K562 (cell line): ENCODE results near the gene MMP12. TPM values are rescaled to one million over a fixed set of nuclear protein-coding genes. Genes with fewer than 3 reads are reported as not detected.

Experiments
- ATAC-seq: fragments of 200-7000 bp; cut with Tn5 transposase; 3 replicates; pipeline ENCODE4 v1.9.1; 2020; ENCODE audit warnings: moderate library complexity
- Bru-seq: library from RNA; stranded (reverse); fragments of 400-500 nt; gene quantifications from one replicate; lab custom pipeline; 2021; lab: Mats Ljungman, UMichigan
- BruChase-seq, 2 experiments: library from RNA; stranded (reverse); fragments of 400-500 nt; gene quantifications; one replicate each; lab custom pipeline; 2021; lab: Mats Ljungman, UMichigan
- BruUV-seq: library from RNA; stranded (reverse); fragments of 400-500 nt; replicated peaks from 2 replicates; lab custom pipeline; 2021; lab: Mats Ljungman, UMichigan
- CTCF ChIA-PET: fragments of 300-600 bp; formaldehyde crosslinking; extraction: SDS; loops from one replicate; lab custom pipeline; 2021; ENCODE audit warnings: low intra/inter-chr PET ratio; lab: Yijun Ruan, JAX
- POLR2A ChIA-PET: fragments of 300-600, 350-650 bp; sonication (Branson Sonifier 250); formaldehyde crosslinking; extraction: SDS; loops from one replicate; lab custom pipeline; 2021; ENCODE audit warnings: antibody characterized with exemption, inconsistent platforms; lab: Yijun Ruan, JAX
- DNase-seq, 4 experiments: peaks; one replicate each; pipeline versions ENCODE4 v3.0.0 to v3.0.0-alpha.2; 2011 to 2018; ENCODE audit warnings: low spot score in 3 of 4, mixed read lengths in 3 of 4; ENCODE audit errors: extremely low read depth in 1 of 4
- FAIRE-seq: peaks from 2 replicates; lab custom pipeline; 2011; peaks lifted over from hg19 to GRCh38; lab: Jason Lieb, UNC
- H2AFZ ChIP-seq: 2 replicates; pipeline ENCODE4 v1.6.0; 2011; ENCODE audit warnings: low read depth, low read length, control low read depth, inconsistent platforms
- H3K27ac ChIP-seq: fragments of 200-600 bp; 3 replicates; pipeline ENCODE4 v1.8.0; 2011; ENCODE audit warnings: low read depth, mild to moderate bottlenecking, control low read depth, inconsistent platforms, low read length, moderate library complexity, mixed read lengths; ENCODE audit errors: extremely low read depth
- H3K27me3 ChIP-seq, 2 experiments: fragments of 300-600 bp in 1 of 2; 2 replicates in 1 of 2; 3 replicates in 1 of 2; pipeline versions ENCODE4 v1.6.0 to v1.8.0; 2011; ENCODE audit warnings: inconsistent platforms in 2 of 2, low read length in 2 of 2, mild to moderate bottlenecking in 1 of 2, mixed read lengths in 1 of 2, moderate library complexity in 1 of 2; ENCODE audit not compliant: control insufficient read depth in 2 of 2, insufficient read depth in 2 of 2
- H3K36me3 ChIP-seq: fragments of 300-600 bp; 3 replicates; pipeline ENCODE4 v1.8.0; 2011; ENCODE audit warnings: mild to moderate bottlenecking, low read length, inconsistent platforms; ENCODE audit not compliant: control insufficient read depth, insufficient read depth
- H3K4me1 ChIP-seq, 2 experiments: fragments of 200-600 bp in 1 of 2; replicated peaks in 1 of 2; 2 replicates in 1 of 2; 3 replicates in 1 of 2; pipeline versions ENCODE4 v1.5.1 to v1.8.0; 2011; ENCODE audit warnings: inconsistent platforms in 2 of 2, low read length in 2 of 2, mild to moderate bottlenecking in 1 of 2, mixed read lengths in 1 of 2, moderate library complexity in 1 of 2; ENCODE audit not compliant: control insufficient read depth in 2 of 2, insufficient read depth in 2 of 2
- H3K4me2 ChIP-seq: 2 replicates; pipeline ENCODE4 v1.6.1; 2011; ENCODE audit warnings: low read length, control low read depth, inconsistent platforms, mixed read lengths; ENCODE audit not compliant: insufficient read depth
- H3K4me3 ChIP-seq: fragments of 200-600 bp; sonication (generic), shearing (Covaris generic); 2 replicates; pipeline ENCODE4 v1.5.1; 2016; ENCODE audit warnings: control low read depth, inconsistent platforms
- H3K79me2 ChIP-seq: fragments of 200-600 bp; 3 replicates; pipeline ENCODE4 v1.8.0; 2011; ENCODE audit warnings: low read length, inconsistent platforms; ENCODE audit not compliant: control insufficient read depth, insufficient read depth
- H3K9ac ChIP-seq, 2 experiments: 2 replicates each; pipeline versions ENCODE4 v1.6.0 to v1.6.1; 2011; ENCODE audit warnings: low read depth in 2 of 2, low read length in 2 of 2, control low read depth in 1 of 2, inconsistent platforms in 1 of 2, mild to moderate bottlenecking in 1 of 2, mixed read lengths in 1 of 2; ENCODE audit not compliant: insufficient read depth in 1 of 2
- H3K9me1 ChIP-seq: one replicate; pipeline ENCODE4 v1.6.0; 2011; ENCODE audit warnings: inconsistent platforms, mild to moderate bottlenecking, low read length, moderate library complexity; ENCODE audit not compliant: control insufficient read depth, insufficient read depth
- H3K9me3 ChIP-seq: replicated peaks from 2 replicates; pipeline ENCODE4 v1.5.1; 2011; ENCODE audit warnings: low read depth, low read length, inconsistent platforms; ENCODE audit not compliant: control insufficient read depth, insufficient read depth
- H4K20me1 ChIP-seq: replicated peaks from 2 replicates; pipeline ENCODE4 v1.6.1; 2011; ENCODE audit warnings: low read length, inconsistent platforms, mixed read lengths; ENCODE audit not compliant: control insufficient read depth, insufficient read depth
- BRD9 ChIP-seq: fragments of 450-650 bp; IDR thresholded peaks from 2 replicates; pipeline ENCODE4 v1.6.1; 2018; ENCODE audit warnings: low read depth; ENCODE audit not compliant: partially characterized antibody
- DLX4 ChIP-seq: fragments of 250-450 bp; sonication (Bioruptor Pico); IDR thresholded peaks from 2 replicates; pipeline ENCODE4 v1.6.1; 2021; ENCODE audit warnings: mild to moderate bottlenecking
- EP400 ChIP-seq: fragments of 450-650 bp; IDR thresholded peaks from 2 replicates; pipeline ENCODE4 v1.6.1; 2017; ENCODE audit warnings: antibody characterized with exemption, mild to moderate bottlenecking, moderate library complexity
- GTF2F1 ChIP-seq: IDR thresholded peaks from 2 replicates; pipeline ENCODE4 v1.6.1; 2011; ENCODE audit warnings: low read depth, low read length, improper control_type of control experiment
- HNRNPL ChIP-seq: fragments of 200-400 bp; formaldehyde crosslinking; IDR thresholded peaks from 2 replicates; pipeline ENCODE4 v1.6.1; 2017; ENCODE audit warnings: low read depth, mild to moderate bottlenecking, low read length
- WGBS: fragments of 100-300 bp; shearing (Covaris generic); methylation state at CpG from one replicate; pipeline ENCODE4 v1.1.6; 2016; ENCODE audit warnings: low coverage, mixed read lengths; ENCODE audit not compliant: insufficient coverage; ENCODE audit errors: missing lambda C conversion rate; 5-methylcytosine and 5-hydroxymethylcytosine counted together
- in situ Hi-C: fragments of 300-500 bp; cut with MboI; formaldehyde crosslinking; loops from 4 replicates; pipeline ENCODE4 v1.15.0; 2018; ENCODE audit warnings: inconsistent platforms, mixed read lengths
- intact Hi-C: fragments of 100-400 bp; cut with micrococcal nuclease; formaldehyde crosslinking; loops from 2 replicates; pipeline ENCODE4 v1.14.2; 2022
- long read RNA-seq, 3 experiments: library from polyadenylated mRNA in 2 of 3; library from RNA in 1 of 3; unstranded in 2 of 3; stranded (forward) in 1 of 3; transcript quantifications; one replicate each; pipeline ENCODE4 v2.0.0, GENCODE V29; 2019 to 2022
- polyA minus RNA-seq, 3 experiments: library from RNA; depleted of rRNA, polyadenylated mRNA; stranded (reverse); fragments of >200 nt; gene quantifications; 2 replicates each; pipeline ENCODE4 v1.2.3, GENCODE V29; 2011
- polyA plus RNA-seq, 8 experiments: library from polyadenylated mRNA; depleted of rRNA in 4 of 8; stranded (reverse) in 5 of 8; unstranded in 3 of 8; fragments of >200 nt; fragmentation: Nextera tagmentation in 2 of 8; fragmentation: Illumina TruSeq in 1 of 8; extraction: Ambion mirVana in 2 of 8; extraction: Trizol in 1 of 8; gene quantifications; 2 replicates each; pipeline versions ENCODE4 v1.2.1 to v1.2.3, GENCODE V29; 2011 to 2014; ENCODE audit warnings: inconsistent platforms in 1 of 8, missing spikeins in 1 of 8
- total RNA-seq, 7 experiments: library from RNA; depleted of rRNA in 6 of 7; stranded (reverse); fragments of >200 nt in 6 of 7; fragmentation: Illumina TruSeq in 2 of 7; extraction: Trizol in 2 of 7; gene quantifications; 2 replicates each; pipeline versions ENCODE4 v1.2.1 to v1.2.3, GENCODE V29; 2011 to 2021; ENCODE audit warnings: low replicate concordance in 1 of 7
- TF ChIP-seq, protein P1 (sequence below): fragments of 450-650 bp; IDR thresholded peaks from 2 replicates; pipeline ENCODE4 v1.6.1; 2016
- TF ChIP-seq, protein P2 (sequence below): sonication (generic); formaldehyde crosslinking; IDR thresholded peaks from 2 replicates; pipeline ENCODE4 v1.8.0; 2022; ENCODE audit warnings: mild to moderate bottlenecking, missing genetic modification reagents

The MMP12 gene
- total RNA-seq (2011; cell fraction: chromatin; rRNA removed; ENCODE audit: low replicate concordance), result not detected in 2 replicates
- not detected in 2 replicates for total RNA-seq (2011; cell fraction: nucleolus; rRNA removed)
- total RNA-seq (2011; cell fraction: nucleoplasm; rRNA removed), result not detected in 2 replicates
- total RNA-seq (2014; rRNA removed) (not detected in 2 replicates), total RNA-seq (2014; rRNA removed; fragmentation: Illumina TruSeq; extraction: Trizol) (not detected in 2 replicates), total RNA-seq (2015; rRNA removed; fragmentation: Illumina TruSeq; extraction: Trizol) (not detected in 2 replicates), total RNA-seq (2021) (not detected in 2 replicates), polyA plus RNA-seq (2011; rRNA removed) (not detected in 2 replicates), polyA plus RNA-seq (2014; fragmentation: Illumina TruSeq; extraction: Trizol) (not detected in 2 replicates), polyA plus RNA-seq (2014; fragmentation: Nextera tagmentation; extraction: Ambion mirVana) (not detected), polyA plus RNA-seq (2014; rRNA removed) (not detected in 2 replicates), polyA minus RNA-seq (2011; rRNA and poly(A)+ RNA removed) (not detected in 2 replicates), Bru-seq, nascent RNA (not detected), BruChase-seq, experiment 1, labeled RNA remaining after a 2-hour chase (not detected), BruChase-seq, experiment 2, labeled RNA remaining after a 6-hour chase (not detected)
- not detected in 2 replicates for polyA plus RNA-seq (2011; cell fraction: cytosol; rRNA removed)
- not detected in 2 replicates for polyA plus RNA-seq (2011; cell fraction: nucleus; rRNA removed)
- polyA plus RNA-seq (2012), result not detected in 2 replicates
- not detected in 2 replicates for polyA minus RNA-seq (2011; cell fraction: cytosol; rRNA and poly(A)+ RNA removed)
- not detected in 2 replicates for polyA minus RNA-seq (2011; cell fraction: nucleus; rRNA and poly(A)+ RNA removed)
- long read RNA-seq, experiment 1, result 0 reads
- long read RNA-seq, experiment 2, result 0 reads
- long read RNA-seq, experiment 3, result 0 reads

DNA sequence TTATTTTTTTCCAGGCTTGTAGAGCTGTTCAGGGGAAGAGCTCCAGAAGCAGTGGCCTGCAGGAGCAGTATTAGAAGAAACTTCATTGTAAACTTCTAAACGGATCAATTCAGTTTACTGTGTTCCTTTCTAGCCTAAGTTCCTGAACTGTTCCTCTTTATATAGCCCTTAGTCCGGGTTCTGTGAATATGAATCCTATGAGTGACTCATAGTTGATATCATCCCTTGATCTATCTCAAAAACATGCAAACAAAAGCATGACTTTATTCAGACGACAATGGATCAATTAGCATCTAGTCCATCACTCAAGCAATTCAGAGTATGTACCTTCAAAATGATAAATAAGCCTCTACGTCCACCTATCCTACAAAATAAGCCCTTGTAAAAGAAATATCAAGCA is at the start of gene MMP12:
TSS of gene MMP12 (minus strand) at position 131 of the 400 bp plus-strand sequence. CDS start at position 86, 45 bp downstream.
- BruUV-seq, result no TSS peak
- no peak within 1 kb of the TSS for H3K27ac ChIP-seq
- CTCF ChIA-PET, result no interaction called here
- TF ChIP-seq, protein P1, sequence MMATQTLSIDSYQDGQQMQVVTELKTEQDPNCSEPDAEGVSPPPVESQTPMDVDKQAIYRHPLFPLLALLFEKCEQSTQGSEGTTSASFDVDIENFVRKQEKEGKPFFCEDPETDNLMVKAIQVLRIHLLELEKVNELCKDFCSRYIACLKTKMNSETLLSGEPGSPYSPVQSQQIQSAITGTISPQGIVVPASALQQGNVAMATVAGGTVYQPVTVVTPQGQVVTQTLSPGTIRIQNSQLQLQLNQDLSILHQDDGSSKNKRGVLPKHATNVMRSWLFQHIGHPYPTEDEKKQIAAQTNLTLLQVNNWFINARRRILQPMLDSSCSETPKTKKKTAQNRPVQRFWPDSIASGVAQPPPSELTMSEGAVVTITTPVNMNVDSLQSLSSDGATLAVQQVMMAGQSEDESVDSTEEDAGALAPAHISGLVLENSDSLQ, result no peak
- TF ChIP-seq GTF2F1 (no peak), HNRNPL (no peak), EP400 (no peak), DLX4 (CRISPR knock-in tag) (no peak), BRD9 (no peak)
- TF ChIP-seq, protein P2, sequence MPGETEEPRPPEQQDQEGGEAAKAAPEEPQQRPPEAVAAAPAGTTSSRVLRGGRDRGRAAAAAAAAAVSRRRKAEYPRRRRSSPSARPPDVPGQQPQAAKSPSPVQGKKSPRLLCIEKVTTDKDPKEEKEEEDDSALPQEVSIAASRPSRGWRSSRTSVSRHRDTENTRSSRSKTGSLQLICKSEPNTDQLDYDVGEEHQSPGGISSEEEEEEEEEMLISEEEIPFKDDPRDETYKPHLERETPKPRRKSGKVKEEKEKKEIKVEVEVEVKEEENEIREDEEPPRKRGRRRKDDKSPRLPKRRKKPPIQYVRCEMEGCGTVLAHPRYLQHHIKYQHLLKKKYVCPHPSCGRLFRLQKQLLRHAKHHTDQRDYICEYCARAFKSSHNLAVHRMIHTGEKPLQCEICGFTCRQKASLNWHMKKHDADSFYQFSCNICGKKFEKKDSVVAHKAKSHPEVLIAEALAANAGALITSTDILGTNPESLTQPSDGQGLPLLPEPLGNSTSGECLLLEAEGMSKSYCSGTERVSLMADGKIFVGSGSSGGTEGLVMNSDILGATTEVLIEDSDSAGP (CRISPR knock-in tag), result no peak
- H3K4me1 ChIP-seq, result no peaks in the 10 kb centered on the region
- FAIRE-seq, result no peak
- no peaks in the 10 kb centered on the region for H3K79me2 ChIP-seq
- ATAC-seq, result no peak
- H3K4me3 ChIP-seq, result no peak within 1 kb of the TSS
- no peaks in the 10 kb centered on the region for H3K36me3 ChIP-seq
- no peaks in the 10 kb centered on the region for H3K9me3 ChIP-seq
- no peak within 1 kb of the TSS for H2AFZ ChIP-seq
- no peak within 1 kb of the TSS for H3K9ac ChIP-seq
- POLR2A ChIA-PET, result no interaction called here
- no peaks in the 10 kb centered on the region for H3K9me1 ChIP-seq
- H3K27me3 ChIP-seq, result no peaks in the 10 kb centered on the region
- WGBS, result 0% methylated on average over 4 of the region's 4 CpGs
- in situ Hi-C loops (no loop called here), intact Hi-C loops (no loop called here)
- H4K20me1 ChIP-seq, result no peaks in the 10 kb centered on the region
- no peak for DNase-seq
- H3K4me2 ChIP-seq, result no peak within 1 kb of the TSS
